ENCODE data around the gene PCGF1.

Gene PCGF1

GRCh38 chr2:74546004-74546403 is 38.5 kb upstream of the PCGF1 start:
- H3K36me3 ChIP-seq (ENCODE audit: insufficient read depth, low read length) = no peaks in the 10 kb centered on the region
- ATAC-seq (ENCODE audit: insufficient read depth, low read depth) (no peak), DNase-seq (no peak)
- H3K9me3 ChIP-seq (ENCODE audit: insufficient read depth, low read length, severe bottlenecking) = no peaks in the 10 kb centered on the region
- H3K4me2 ChIP-seq (ENCODE audit: insufficient read depth, low read length) = no peak overlapping the region
- no peaks in the 10 kb centered on the region for H4K20me1 ChIP-seq (ENCODE audit: insufficient read depth, low read length)
- no peaks in the 10 kb centered on the region for H3K4me1 ChIP-seq (ENCODE audit: insufficient read depth, low read length)
- H3K27me3 ChIP-seq (ENCODE audit: insufficient read depth, low read length, poor library complexity) = no peaks in the 10 kb centered on the region
- H3K27ac ChIP-seq (ENCODE audit: low read length) = no peak overlapping the region
- no peak overlapping the region for H3K9ac ChIP-seq (ENCODE audit: low read depth, low read length)
- TF ChIP-seq CTCF (IDR thresholded peaks at IDR 0.05; ENCODE audit: borderline replicate concordance, extremely low read depth, low read length, poor library complexity, severe bottlenecking) (no peak), EZH2 (IDR thresholded peaks at IDR 0.05; ENCODE audit: borderline replicate concordance, low read depth, low read length, severe bottlenecking) (no peak)
- no peak overlapping the region for H3K4me3 ChIP-seq (ENCODE audit: low read depth in 1 of 2, low read length in 2 of 2)
- H3K79me2 ChIP-seq (ENCODE audit: insufficient read depth, low read length) = no peaks in the 10 kb centered on the region
- no peak overlapping the region for H2AFZ ChIP-seq (ENCODE audit: low read depth, low read length)

GRCh38 chr2:74544634-74545033 is 37.1 kb upstream of the PCGF1 start:
- no peaks in the 10 kb centered on the region for H3K4me1 ChIP-seq (ENCODE audit: insufficient read depth, low read length)
- no peaks in the 10 kb centered on the region for H3K9me3 ChIP-seq (ENCODE audit: insufficient read depth, low read length, severe bottlenecking)
- DNase-seq (no peak), ATAC-seq (ENCODE audit: insufficient read depth, low read depth) (peak; percentile 55; the same call in 1 of the 3 replicates)
- H3K27ac ChIP-seq (ENCODE audit: low read length) = no peak overlapping the region
- no peak overlapping the region for H3K4me2 ChIP-seq (ENCODE audit: insufficient read depth, low read length)
- TF ChIP-seq EZH2 (IDR thresholded peaks at IDR 0.05; ENCODE audit: borderline replicate concordance, low read depth, low read length, severe bottlenecking) = no peak
- peak; percentile 42 for TF ChIP-seq CTCF (IDR thresholded peaks at IDR 0.05; ENCODE audit: borderline replicate concordance, extremely low read depth, low read length, poor library complexity, severe bottlenecking)
- no peak overlapping the region for H3K4me3 ChIP-seq (ENCODE audit: low read depth in 1 of 2, low read length in 2 of 2)
- no peaks in the 10 kb centered on the region for H3K79me2 ChIP-seq (ENCODE audit: insufficient read depth, low read length)
- H4K20me1 ChIP-seq (ENCODE audit: insufficient read depth, low read length) = no peaks in the 10 kb centered on the region
- no peak overlapping the region for H2AFZ ChIP-seq (ENCODE audit: low read depth, low read length)
- no peak overlapping the region for H3K9ac ChIP-seq (ENCODE audit: low read depth, low read length)
- H3K36me3 ChIP-seq (ENCODE audit: insufficient read depth, low read length) = no peaks in the 10 kb centered on the region
- H3K27me3 ChIP-seq (ENCODE audit: insufficient read depth, low read length, poor library complexity) = no peaks in the 10 kb centered on the region

GRCh38 chr2:74542978-74543377 is 35.5 kb upstream of the PCGF1 start:
- Histone ChIP-seq H3K36me3 (ENCODE audit: insufficient read depth, low read length) (no peaks in the 10 kb centered on the region), H3K9me3 (ENCODE audit: insufficient read depth, low read length, severe bottlenecking) (no peaks in the 10 kb centered on the region), H3K4me2 (ENCODE audit: insufficient read depth, low read length) (no peak overlapping the region), H2AFZ (ENCODE audit: low read depth, low read length) (no peak overlapping the region), H3K4me1 (ENCODE audit: insufficient read depth, low read length) (no peaks in the 10 kb centered on the region), H3K4me3 (ENCODE audit: low read depth in 1 of 2, low read length in 2 of 2) (no peak overlapping the region), H4K20me1 (ENCODE audit: insufficient read depth, low read length) (no peaks in the 10 kb centered on the region), H3K9ac (ENCODE audit: low read depth, low read length) (no peak overlapping the region), H3K27me3 (ENCODE audit: insufficient read depth, low read length, poor library complexity) (peaks cover 4% of the 10 kb centered on the region), H3K79me2 (ENCODE audit: insufficient read depth, low read length) (no peaks in the 10 kb centered on the region), H3K27ac (ENCODE audit: low read length) (no peak overlapping the region)
- TF ChIP-seq CTCF (IDR thresholded peaks at IDR 0.05; ENCODE audit: borderline replicate concordance, extremely low read depth, low read length, poor library complexity, severe bottlenecking) (no peak), EZH2 (IDR thresholded peaks at IDR 0.05; ENCODE audit: borderline replicate concordance, low read depth, low read length, severe bottlenecking) (no peak)
- no peak for DNase-seq
- no peak for ATAC-seq (ENCODE audit: insufficient read depth, low read depth)

GRCh38 chr2:74540291-74540690 is 32.8 kb upstream of the PCGF1 start:
- DNase-seq (no peak), ATAC-seq (ENCODE audit: insufficient read depth, low read depth) (no peak)
- Histone ChIP-seq H3K9ac (ENCODE audit: low read depth, low read length) (no peak overlapping the region), H3K27ac (ENCODE audit: low read length) (no peak overlapping the region), H3K79me2 (ENCODE audit: insufficient read depth, low read length) (no peaks in the 10 kb centered on the region), H3K4me2 (ENCODE audit: insufficient read depth, low read length) (no peak overlapping the region), H2AFZ (ENCODE audit: low read depth, low read length) (no peak overlapping the region), H3K4me1 (ENCODE audit: insufficient read depth, low read length) (no peaks in the 10 kb centered on the region), H3K36me3 (ENCODE audit: insufficient read depth, low read length) (no peaks in the 10 kb centered on the region), H3K9me3 (ENCODE audit: insufficient read depth, low read length, severe bottlenecking) (no peaks in the 10 kb centered on the region), H4K20me1 (ENCODE audit: insufficient read depth, low read length) (no peaks in the 10 kb centered on the region), H3K27me3 (ENCODE audit: insufficient read depth, low read length, poor library complexity) (peaks cover 5% of the 10 kb centered on the region), H3K4me3 (ENCODE audit: low read depth in 1 of 2, low read length in 2 of 2) (no peak overlapping the region)
- TF ChIP-seq EZH2 (IDR thresholded peaks at IDR 0.05; ENCODE audit: borderline replicate concordance, low read depth, low read length, severe bottlenecking) (no peak), CTCF (IDR thresholded peaks at IDR 0.05; ENCODE audit: borderline replicate concordance, extremely low read depth, low read length, poor library complexity, severe bottlenecking) (no peak)

All from DND-41 (cell line).